Transverse colon (tissue), 3 donors: ENCODE data around the gene KIF21A.

Experiments used
- EP300 ChIP-seq: sonication (generic); formaldehyde crosslinking; IDR thresholded peaks from one replicate; pipeline ENCODE4 v1.6.1; 2017; ENCODE audit warnings: antibody characterized with exemption, low read depth
- POLR2A ChIP-seq: fragments of 450-650 bp; IDR thresholded peaks from one replicate; pipeline ENCODE4 v1.6.1; 2016; ENCODE audit warnings: antibody characterized with exemption, mild to moderate bottlenecking, moderate library complexity
- TF ChIP-seq, protein P1 (sequence below), 5 experiments: fragments of 200-600 bp in 3 of 5; fragments of 450-650 bp in 2 of 5; sonication (generic) in 3 of 5; IDR thresholded peaks; 1 replicate in 2 of 5; 2 replicates in 3 of 5; pipeline ENCODE4 v1.5.1; 2016 to 2017; ENCODE audit warnings: antibody characterized with exemption in 5 of 5, inconsistent platforms in 3 of 5, mild to moderate bottlenecking in 2 of 5, moderate library complexity in 1 of 5

DNA sequence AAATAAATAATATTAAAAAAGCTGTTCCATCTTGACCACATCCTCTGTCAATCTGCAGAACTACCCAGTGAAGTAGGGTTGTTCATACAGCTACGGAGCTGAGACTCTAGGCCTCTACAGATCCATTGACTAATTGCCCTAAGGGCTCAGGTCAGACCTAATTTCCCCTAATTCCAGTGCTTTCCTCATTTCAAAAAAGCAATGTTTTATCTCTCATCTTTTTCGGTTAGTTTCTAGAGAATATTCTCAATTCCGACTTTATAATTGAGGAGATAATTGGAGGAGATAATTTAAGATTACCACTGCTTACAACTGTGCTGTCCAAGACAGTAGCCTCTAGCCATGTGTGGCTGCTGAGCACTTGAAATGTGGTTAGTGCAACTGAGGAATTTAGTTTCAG, 167.1 kb downstream of the KIF21A start:
- TF ChIP-seq, protein P1, sequence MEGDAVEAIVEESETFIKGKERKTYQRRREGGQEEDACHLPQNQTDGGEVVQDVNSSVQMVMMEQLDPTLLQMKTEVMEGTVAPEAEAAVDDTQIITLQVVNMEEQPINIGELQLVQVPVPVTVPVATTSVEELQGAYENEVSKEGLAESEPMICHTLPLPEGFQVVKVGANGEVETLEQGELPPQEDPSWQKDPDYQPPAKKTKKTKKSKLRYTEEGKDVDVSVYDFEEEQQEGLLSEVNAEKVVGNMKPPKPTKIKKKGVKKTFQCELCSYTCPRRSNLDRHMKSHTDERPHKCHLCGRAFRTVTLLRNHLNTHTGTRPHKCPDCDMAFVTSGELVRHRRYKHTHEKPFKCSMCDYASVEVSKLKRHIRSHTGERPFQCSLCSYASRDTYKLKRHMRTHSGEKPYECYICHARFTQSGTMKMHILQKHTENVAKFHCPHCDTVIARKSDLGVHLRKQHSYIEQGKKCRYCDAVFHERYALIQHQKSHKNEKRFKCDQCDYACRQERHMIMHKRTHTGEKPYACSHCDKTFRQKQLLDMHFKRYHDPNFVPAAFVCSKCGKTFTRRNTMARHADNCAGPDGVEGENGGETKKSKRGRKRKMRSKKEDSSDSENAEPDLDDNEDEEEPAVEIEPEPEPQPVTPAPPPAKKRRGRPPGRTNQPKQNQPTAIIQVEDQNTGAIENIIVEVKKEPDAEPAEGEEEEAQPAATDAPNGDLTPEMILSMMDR (IDR thresholded peaks at IDR 0.05) = no peak
- TF ChIP-seq EP300 = no peak
- TF ChIP-seq POLR2A = no peak
